B cell (primary cell): Measurements from ENCODE around the gene TRABD2A. TPM values are rescaled to one million over a fixed set of nuclear protein-coding genes. Genes with fewer than 3 reads are reported as not detected.

Experiments
- ATAC-seq: fragments of 200-7000 bp; cut with Tn5 transposase; one replicate; pipeline ENCODE4 v1.10.0; 2021; ENCODE audit warnings: low read depth, mild to moderate bottlenecking, moderate number of reproducible peaks, moderate library complexity
- CTCF ChIA-PET: fragments of 350-600 bp; sonication (Branson Sonifier 250); formaldehyde crosslinking; loops from one replicate; lab custom pipeline; 2021; ENCODE audit warnings: antibody characterized with exemption, inconsistent platforms; lab: Charles Lee
- POLR2A ChIA-PET: fragments of 350-600 bp; sonication (Branson Sonifier 250); formaldehyde crosslinking; loops from one replicate; lab custom pipeline; 2021; ENCODE audit warnings: antibody characterized with exemption; lab: Charles Lee
- DNase-seq: peaks from one replicate; pipeline ENCODE4 v3.0.0; 2013
- H2AFZ ChIP-seq: 2 replicates; pipeline ENCODE4 v1.6.1; 2012; ENCODE audit warnings: mild to moderate bottlenecking, low read depth, low read length; ENCODE audit not compliant: insufficient read depth, poor library complexity, severe bottlenecking
- H3K27ac ChIP-seq, 2 donors: 1 replicate in 1 of 2; 2 replicates in 1 of 2; pipeline ENCODE4 v1.5.1; 2012 to 2013; ENCODE audit warnings: low read length in 2 of 2, mild to moderate bottlenecking in 2 of 2, moderate library complexity in 1 of 2
- H3K27me3 ChIP-seq, 4 experiments: fragments of 200-600 bp in 1 of 4; sonication (generic) in 1 of 4; replicated peaks in 1 of 4; 1 replicate in 2 of 4; 2 replicates in 2 of 4; pipeline versions ENCODE4 v1.6.1 to v1.7.0; 2013 to 2016; ENCODE audit warnings: low read length in 3 of 4, mild to moderate bottlenecking in 2 of 4, mixed read lengths in 1 of 4, moderate library complexity in 1 of 4; ENCODE audit not compliant: insufficient read depth in 4 of 4, control insufficient read depth in 3 of 4; ENCODE audit errors: control extremely low read depth in 1 of 4
- H3K36me3 ChIP-seq, 2 experiments: replicated peaks in 1 of 2; 1 replicate in 1 of 2; 2 replicates in 1 of 2; pipeline versions ENCODE4 v1.6.1 to v1.7.1; 2013; ENCODE audit warnings: low read length in 1 of 2; ENCODE audit not compliant: insufficient read depth in 2 of 2, control insufficient read depth in 1 of 2; ENCODE audit errors: control extremely low read depth in 1 of 2, extremely low read depth in 1 of 2
- H3K4me1 ChIP-seq, 2 donors: fragments of 200-600 bp in 1 of 2; sonication (generic) in 1 of 2; 1 replicate in 1 of 2; 2 replicates in 1 of 2; pipeline versions ENCODE4 v1.5.1 to v1.6.1; 2013 to 2017; ENCODE audit warnings: low read length in 2 of 2; ENCODE audit not compliant: control insufficient read depth in 2 of 2, insufficient read depth in 2 of 2
- H3K4me2 ChIP-seq: replicated peaks from 2 replicates; pipeline ENCODE3; 2012; ENCODE audit warnings: mild to moderate bottlenecking, low read depth, low read length; ENCODE audit not compliant: poor library complexity, severe bottlenecking
- H3K4me3 ChIP-seq, 5 experiments: fragments of 200-600 bp in 1 of 5; sonication (generic) in 1 of 5; 1 replicate in 3 of 5; 2 replicates in 2 of 5; pipeline versions ENCODE4 v1.5.1 to v1.7.0; 2011 to 2016; ENCODE audit warnings: low read length in 4 of 5, mild to moderate bottlenecking in 4 of 5, low read depth in 2 of 5, control low read depth in 1 of 5, moderate library complexity in 1 of 5; ENCODE audit not compliant: insufficient read depth in 1 of 5; ENCODE audit errors: control extremely low read depth in 1 of 5, extremely low read depth in 1 of 5
- H3K79me2 ChIP-seq: fragments of 200-600 bp; sonication (generic); one replicate; pipeline ENCODE4 v1.6.0; 2016; ENCODE audit warnings: low read length; ENCODE audit not compliant: control insufficient read depth, insufficient read depth
- H3K9ac ChIP-seq: fragments of 200-600 bp; sonication (generic); 2 replicates; pipeline ENCODE4 v1.6.1; 2017; ENCODE audit warnings: mild to moderate bottlenecking, low read length, moderate library complexity
- H3K9me3 ChIP-seq, 3 donors: one replicate each; pipeline versions ENCODE4 v1.6.1 to v1.7.1; 2013; ENCODE audit warnings: low read length in 2 of 3; ENCODE audit not compliant: control insufficient read depth in 2 of 3, insufficient read depth in 1 of 3; ENCODE audit errors: control extremely low read depth in 1 of 3
- H4K20me1 ChIP-seq: 2 replicates; pipeline ENCODE4 v1.6.0; 2012; ENCODE audit warnings: mild to moderate bottlenecking, low read length; ENCODE audit not compliant: insufficient read depth, control insufficient read depth, poor library complexity, severe bottlenecking
- H3K27ac Mint-ChIP-seq: one replicate; pipeline ENCODE4 v1.8.0; 2021; ENCODE audit warnings: mixed read lengths
- H3K27me3 Mint-ChIP-seq: one replicate; pipeline ENCODE4 v1.8.0; 2021; ENCODE audit warnings: mixed read lengths
- H3K4me1 Mint-ChIP-seq: one replicate; pipeline ENCODE4 v1.8.0; 2021; ENCODE audit warnings: mixed read lengths
- H3K4me3 Mint-ChIP-seq: one replicate; pipeline ENCODE4 v1.8.0; 2021; ENCODE audit warnings: mixed read lengths
- H3K9me3 Mint-ChIP-seq: one replicate; pipeline ENCODE4 v1.8.0; 2022; ENCODE audit warnings: mixed read lengths; ENCODE audit not compliant: insufficient read depth
- EZH2 ChIP-seq: IDR thresholded peaks from 2 replicates; pipeline ENCODE4 v1.6.1; 2012; ENCODE audit warnings: borderline replicate concordance, low read depth, mild to moderate bottlenecking, moderate library complexity, low read length; ENCODE audit not compliant: insufficient read depth, poor library complexity, severe bottlenecking
- WGBS: methylation state at CpG from one replicate; pipeline ENCODE4 v1.1.5; 2013; ENCODE audit warnings: missing lambda C conversion rate; ENCODE audit not compliant: insufficient coverage; 5-methylcytosine and 5-hydroxymethylcytosine counted together
- intact Hi-C: fragments of 100-400 bp; cut with micrococcal nuclease; formaldehyde crosslinking; loops from one replicate; pipeline ENCODE4 v1.10.0; 2022
- polyA plus RNA-seq: library from polyadenylated mRNA; depleted of rRNA; stranded (reverse); fragments of >200 nt; gene quantifications from 2 replicates; pipeline ENCODE4 v1.2.3, GENCODE V29; 2012
- total RNA-seq, 2 donors: library from RNA; stranded (reverse); fragments of 120-200 nt in 1 of 2; gene quantifications; 1 replicate in 1 of 2; 2 replicates in 1 of 2; pipeline versions ENCODE4 v1.2.3 to v1.2.4, GENCODE V29; 2013 to 2022
- TF ChIP-seq, protein P1 (sequence below): fragments of 200-600 bp; IDR thresholded peaks from one replicate; pipeline ENCODE4 v1.8.0; 2022; ENCODE audit warnings: antibody characterized with exemption, mild to moderate bottlenecking

Gene TRABD2A
- total and polyA plus RNA-seq, 2 donors (not counting 1 experiment from before 2014, with no cell fraction given): 10.1 to 11.3 TPM

DNA sequence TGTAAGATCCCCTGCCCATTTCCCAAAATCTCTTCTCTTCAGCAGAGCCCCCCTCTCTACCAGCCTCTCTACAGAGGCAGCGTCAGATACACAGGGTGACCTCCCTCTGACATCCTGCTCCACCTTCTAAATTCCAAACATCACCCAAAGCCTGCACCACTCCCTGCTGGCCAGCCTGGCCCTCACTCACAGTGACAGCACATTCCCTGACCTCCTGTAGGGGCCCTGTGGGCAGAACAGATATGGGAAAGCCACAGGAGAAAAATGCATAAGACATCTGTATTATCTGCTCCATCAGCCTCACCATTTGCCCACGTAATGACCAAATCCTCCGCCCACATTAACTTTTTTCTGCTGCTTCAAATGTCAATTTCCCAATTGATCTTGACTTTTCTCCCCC lies 40.6 kb downstream of the TRABD2A start:
- ATAC-seq: no peak

DNA sequence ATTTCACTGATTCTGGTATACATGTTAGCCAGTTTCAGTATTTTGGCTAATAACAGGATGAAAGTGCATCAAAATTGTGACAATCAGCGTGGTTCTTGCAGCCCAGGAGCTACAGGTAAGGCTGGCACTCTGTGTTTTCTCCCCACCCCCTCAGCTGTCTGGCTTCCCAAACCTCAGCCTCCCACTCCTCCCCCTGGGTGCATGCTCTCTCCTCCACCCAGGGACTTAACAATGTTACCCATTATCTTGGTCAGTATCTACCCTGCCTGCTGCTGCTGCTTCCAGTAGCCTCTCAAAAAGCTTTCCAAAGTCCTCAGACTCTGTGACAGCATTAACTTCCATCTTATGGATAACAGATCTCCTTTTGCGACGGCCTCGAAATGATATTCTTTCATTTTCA lies 41.0 kb downstream of the TRABD2A start:
- peaks cover 14% of the 10 kb centered on the region for H3K79me2 ChIP-seq
- H3K4me1 ChIP-seq: peaks cover 7 to 11% of the 10 kb centered on the region in 2 donors
- H3K27ac ChIP-seq: no peak overlapping the region
- no peak for ATAC-seq
- intact Hi-C loops: no loop called here
- no peaks in the 10 kb centered on the region for H3K27me3 ChIP-seq
- H3K4me3 Mint-ChIP-seq: no peak overlapping the region
- no peak overlapping the region for H3K4me2 ChIP-seq
- no peak overlapping the region for H3K9ac ChIP-seq
- H3K9me3 ChIP-seq: peaks cover 1 to 8% (median 8%) of the 10 kb centered on the region in 3 donors
- no peaks in the 10 kb centered on the region for H3K36me3 ChIP-seq
- no peaks in the 10 kb centered on the region for H4K20me1 ChIP-seq
- 93% methylated on average over 4 of the region's 4 CpGs for WGBS
- H2AFZ ChIP-seq: no peak overlapping the region
- H3K27ac Mint-ChIP-seq: no peak overlapping the region
- peaks cover 8% of the 10 kb centered on the region for H3K9me3 Mint-ChIP-seq
- no peaks in the 10 kb centered on the region for H3K27me3 Mint-ChIP-seq
- CTCF ChIA-PET: no interaction called here
- TF ChIP-seq, protein P1, sequence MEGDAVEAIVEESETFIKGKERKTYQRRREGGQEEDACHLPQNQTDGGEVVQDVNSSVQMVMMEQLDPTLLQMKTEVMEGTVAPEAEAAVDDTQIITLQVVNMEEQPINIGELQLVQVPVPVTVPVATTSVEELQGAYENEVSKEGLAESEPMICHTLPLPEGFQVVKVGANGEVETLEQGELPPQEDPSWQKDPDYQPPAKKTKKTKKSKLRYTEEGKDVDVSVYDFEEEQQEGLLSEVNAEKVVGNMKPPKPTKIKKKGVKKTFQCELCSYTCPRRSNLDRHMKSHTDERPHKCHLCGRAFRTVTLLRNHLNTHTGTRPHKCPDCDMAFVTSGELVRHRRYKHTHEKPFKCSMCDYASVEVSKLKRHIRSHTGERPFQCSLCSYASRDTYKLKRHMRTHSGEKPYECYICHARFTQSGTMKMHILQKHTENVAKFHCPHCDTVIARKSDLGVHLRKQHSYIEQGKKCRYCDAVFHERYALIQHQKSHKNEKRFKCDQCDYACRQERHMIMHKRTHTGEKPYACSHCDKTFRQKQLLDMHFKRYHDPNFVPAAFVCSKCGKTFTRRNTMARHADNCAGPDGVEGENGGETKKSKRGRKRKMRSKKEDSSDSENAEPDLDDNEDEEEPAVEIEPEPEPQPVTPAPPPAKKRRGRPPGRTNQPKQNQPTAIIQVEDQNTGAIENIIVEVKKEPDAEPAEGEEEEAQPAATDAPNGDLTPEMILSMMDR: no peak
- no peak for TF ChIP-seq EZH2
- POLR2A ChIA-PET: no interaction called here
- no peak overlapping the region for H3K4me3 ChIP-seq
- no peak for DNase-seq
- peaks cover 10% of the 10 kb centered on the region for H3K4me1 Mint-ChIP-seq

More for the DNA sequence above, 40.6 kb downstream of the TRABD2A start:
- no peak overlapping the region for H3K4me3 ChIP-seq
- Mint-ChIP-seq H3K9me3 (peaks cover 8% of the 10 kb centered on the region), H3K4me3 (no peak overlapping the region), H3K4me1 (peaks cover 11% of the 10 kb centered on the region), H3K27ac (no peak overlapping the region), H3K27me3 (no peaks in the 10 kb centered on the region)
- WGBS: 91% methylated on average over 3 of the region's 3 CpGs
- no peaks in the 10 kb centered on the region for H4K20me1 ChIP-seq
- H3K9me3 ChIP-seq: peaks cover 0 to 8% (median 7%) of the 10 kb centered on the region in 3 donors
- H3K36me3 ChIP-seq: no peaks in the 10 kb centered on the region
- intact Hi-C loops: no loop called here
- CTCF ChIA-PET: no interaction called here
- no peaks in the 10 kb centered on the region for H3K27me3 ChIP-seq
- no peak for TF ChIP-seq EZH2
- TF ChIP-seq, protein P1: no peak
- no peak for DNase-seq
- H3K4me1 ChIP-seq: peaks cover 12 to 14% of the 10 kb centered on the region in 2 donors
- peaks cover 14% of the 10 kb centered on the region for H3K79me2 ChIP-seq
- no peak overlapping the region for H3K4me2 ChIP-seq
- no peak overlapping the region for H3K27ac ChIP-seq
- no peak overlapping the region for H2AFZ ChIP-seq
- POLR2A ChIA-PET: no interaction called here
- H3K9ac ChIP-seq: no peak overlapping the region
